Stomach (tissue), 9 donors: ENCODE data around the gene DENND4C. TPM values are rescaled to one million over a fixed set of nuclear protein-coding genes. Genes with fewer than 3 reads are reported as not detected.

Experiments used
- DNase-seq, 2 donors: peaks; one replicate each; pipeline versions ENCODE4 v3.0.0 to v3.0.0-alpha.2; 2013 to 2019
- H3K27ac ChIP-seq, 5 donors: fragments of 200-600 bp in 4 of 5; sonication (generic) in 4 of 5; one replicate each; pipeline ENCODE4 v1.5.1; 2013 to 2019; ENCODE audit warnings: mild to moderate bottlenecking in 1 of 5, moderate library complexity in 1 of 5
- H3K27me3 ChIP-seq, 3 donors: fragments of 200-600 bp; sonication (generic); one replicate each; pipeline ENCODE4 v1.5.1; 2017 to 2019; ENCODE audit warnings: mixed run types in 1 of 3
- H3K36me3 ChIP-seq, 4 donors: fragments of 200-600 bp; sonication (generic); 1 replicate in 3 of 4; 2 replicates in 1 of 4; pipeline ENCODE4 v1.5.1; 2016 to 2019
- H3K4me1 ChIP-seq, 4 donors: fragments of 200-600 bp; sonication (generic); one replicate each; pipeline ENCODE4 v1.5.1; 2016 to 2019
- H3K4me3 ChIP-seq, 4 donors: fragments of 200-600 bp; sonication (generic) in 3 of 4; one replicate each; pipeline ENCODE4 v1.5.1; 2016 to 2019; ENCODE audit warnings: mild to moderate bottlenecking in 1 of 4
- H3K9me3 ChIP-seq, 4 donors: fragments of 200-600 bp; sonication (generic); one replicate each; pipeline ENCODE4 v1.5.1; 2016 to 2019
- EP300 ChIP-seq: sonication (generic); formaldehyde crosslinking; IDR thresholded peaks from one replicate; pipeline ENCODE4 v1.6.1; 2017; ENCODE audit warnings: antibody characterized with exemption
- POLR2A ChIP-seq, 4 donors: fragments of 450-650 bp; IDR thresholded peaks; one replicate each; pipeline ENCODE4 v1.6.1; 2016; ENCODE audit warnings: antibody characterized with exemption in 4 of 4, control low read depth in 2 of 4, mild to moderate bottlenecking in 1 of 4, moderate library complexity in 1 of 4
- POLR2AphosphoS5 ChIP-seq, 3 donors: sonication (generic); formaldehyde crosslinking; IDR thresholded peaks; one replicate each; pipeline ENCODE4 v1.6.1; 2016; ENCODE audit warnings: antibody characterized with exemption in 3 of 3
- WGBS, 5 donors: extraction: QIAGEN DNeasy Blood & Tissue Kit in 3 of 5; methylation state at CpG; one replicate each; pipeline versions ENCODE4 v1.1.5 to v1.1.7; 2013 to 2018; 5-methylcytosine and 5-hydroxymethylcytosine counted together
- intact Hi-C: fragments of 100-400 bp; cut with DNase I; formaldehyde crosslinking; loops from one replicate; pipeline ENCODE4 v1.15.1; 2023; ENCODE audit warnings: low total_unique reads
- polyA plus RNA-seq, 3 donors: library from polyadenylated mRNA; stranded (reverse); fragments of 200-250 nt; gene quantifications; one replicate each; pipeline ENCODE4 v1.2.3, GENCODE V29; 2013
- total RNA-seq, 5 donors: library from RNA; depleted of rRNA; stranded (reverse); fragments of >200 nt; gene quantifications; one replicate each; pipeline versions ENCODE4 v1.1.0 to v1.2.3, GENCODE V29; 2014 to 2016
- TF ChIP-seq, protein P1 (sequence below), 7 experiments: fragments of 450-650 bp in 4 of 7; fragments of 200-600 bp in 3 of 7; sonication (generic) in 3 of 7; IDR thresholded peaks; one replicate each; pipeline ENCODE4 v1.5.1; 2016 to 2019; ENCODE audit warnings: antibody characterized with exemption in 7 of 7, control low read depth in 2 of 7, mild to moderate bottlenecking in 1 of 7
- donor health status: healthy with polysubstance abuse.
- donor health status: Bipolar disorder and iron deficiency.
- donor health status: healthy.

DENND4C gene
- total and polyA plus RNA-seq, 8 donors, result 6.3 to 226 (median 47.6) TPM

DNA sequence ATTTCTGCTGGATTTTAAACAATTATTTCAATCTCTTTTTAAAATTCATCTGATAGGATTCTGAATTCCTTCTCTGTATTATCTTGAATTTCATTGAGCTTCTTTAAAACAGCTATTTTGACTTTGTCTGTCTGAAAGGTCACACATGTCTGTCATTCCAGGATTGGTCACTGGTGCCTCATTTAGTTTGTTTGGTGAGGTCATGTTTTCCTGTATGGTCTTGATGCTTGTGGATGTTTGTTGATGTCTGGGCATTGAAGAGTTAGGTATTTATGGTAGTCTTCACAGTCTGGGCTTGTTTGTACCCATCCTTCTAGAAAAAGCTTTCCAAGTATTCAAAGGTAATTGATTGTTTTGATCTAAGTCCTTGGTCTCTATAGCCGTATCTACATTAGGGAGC lies 39.1 kb downstream of the DENND4C start:
- Histone ChIP-seq H3K9me3 (peaks cover 0 to 7% (median 0%) of the 10 kb centered on the region in 4 donors), H3K4me1 (peaks cover 11 to 35% (median 20%) of the 10 kb centered on the region in 4 donors), H3K4me3 (no peak overlapping the region), H3K27me3 (no peaks in the 10 kb centered on the region), H3K27ac (no peak overlapping the region), H3K36me3 (peaks cover 0 to 7% (median 0%) of the 10 kb centered on the region in 4 donors)
- DNase-seq, result no peak
- intact Hi-C loops, result no loop called here
- WGBS, 5 donors, result 89 to 95% (median 91%) methylated on average over 1 of the region's 1 CpG
- TF ChIP-seq EP300 (no peak), POLR2AphosphoS5 (IDR thresholded peaks at IDR 0.05) (no peak), POLR2A (IDR thresholded peaks at IDR 0.05) (no peak)
- TF ChIP-seq, protein P1, sequence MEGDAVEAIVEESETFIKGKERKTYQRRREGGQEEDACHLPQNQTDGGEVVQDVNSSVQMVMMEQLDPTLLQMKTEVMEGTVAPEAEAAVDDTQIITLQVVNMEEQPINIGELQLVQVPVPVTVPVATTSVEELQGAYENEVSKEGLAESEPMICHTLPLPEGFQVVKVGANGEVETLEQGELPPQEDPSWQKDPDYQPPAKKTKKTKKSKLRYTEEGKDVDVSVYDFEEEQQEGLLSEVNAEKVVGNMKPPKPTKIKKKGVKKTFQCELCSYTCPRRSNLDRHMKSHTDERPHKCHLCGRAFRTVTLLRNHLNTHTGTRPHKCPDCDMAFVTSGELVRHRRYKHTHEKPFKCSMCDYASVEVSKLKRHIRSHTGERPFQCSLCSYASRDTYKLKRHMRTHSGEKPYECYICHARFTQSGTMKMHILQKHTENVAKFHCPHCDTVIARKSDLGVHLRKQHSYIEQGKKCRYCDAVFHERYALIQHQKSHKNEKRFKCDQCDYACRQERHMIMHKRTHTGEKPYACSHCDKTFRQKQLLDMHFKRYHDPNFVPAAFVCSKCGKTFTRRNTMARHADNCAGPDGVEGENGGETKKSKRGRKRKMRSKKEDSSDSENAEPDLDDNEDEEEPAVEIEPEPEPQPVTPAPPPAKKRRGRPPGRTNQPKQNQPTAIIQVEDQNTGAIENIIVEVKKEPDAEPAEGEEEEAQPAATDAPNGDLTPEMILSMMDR (IDR thresholded peaks at IDR 0.05), result no peak

GRCh38 chr9:19270421-19270949 lies 40.0 kb downstream of the DENND4C start:
- intact Hi-C loops, result no loop called here

DNA sequence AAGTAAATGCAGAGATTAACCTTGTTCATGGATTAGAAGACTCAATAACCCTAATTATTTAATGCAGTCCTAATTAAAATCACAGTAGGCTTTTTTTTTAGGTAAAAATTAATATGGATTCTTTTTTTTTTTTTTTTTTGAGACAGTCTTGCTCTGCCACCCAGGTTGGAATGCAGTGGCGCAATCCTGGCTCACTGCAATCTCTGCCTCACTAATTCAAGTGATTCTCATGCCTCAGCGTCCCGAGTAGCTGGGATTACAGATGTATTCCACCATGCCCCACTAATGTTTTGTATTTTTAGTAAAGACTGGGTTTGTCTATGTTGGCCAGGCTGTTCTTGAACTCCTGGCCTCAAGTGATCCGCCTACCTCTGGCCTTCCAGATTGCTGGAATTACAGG lies 40.6 kb downstream of the DENND4C start:
- intact Hi-C loops, result no loop called here
- Histone ChIP-seq H3K27me3 (no peaks in the 10 kb centered on the region), H3K4me1 (peaks cover 11 to 36% (median 19%) of the 10 kb centered on the region in 4 donors), H3K4me3 (no peak overlapping the region), H3K36me3 (peaks cover 0 to 8% (median under 1%) of the 10 kb centered on the region in 4 donors), H3K27ac (no peak overlapping the region), H3K9me3 (peaks cover 0 to 7% (median 0%) of the 10 kb centered on the region in 4 donors)
- TF ChIP-seq, protein P1 (IDR thresholded peaks at IDR 0.05), result no peak
- TF ChIP-seq EP300, result no peak
- no peak for TF ChIP-seq POLR2A (IDR thresholded peaks at IDR 0.05)
- TF ChIP-seq POLR2AphosphoS5 (IDR thresholded peaks at IDR 0.05), result no peak
- WGBS, 5 donors, result 98 to 99% (median 98%) methylated on average over 4 of the region's 4 CpGs
- DNase-seq, result no peak

More at GRCh38 chr9:19270421-19270949, 40.0 kb downstream of the DENND4C start:
- H3K36me3 ChIP-seq, result peaks cover 0 to 7% (median 0%) of the 10 kb centered on the region in 4 donors
- no peak overlapping the region for H3K27ac ChIP-seq
- no peaks in the 10 kb centered on the region for H3K27me3 ChIP-seq
- WGBS, 5 donors, result 93 to 100% (median 97%) methylated on average over 1 of the region's 1 CpG
- no peak overlapping the region for H3K4me3 ChIP-seq
- peaks cover 11 to 30% (median 18%) of the 10 kb centered on the region in 4 donors for H3K4me1 ChIP-seq
- TF ChIP-seq, protein P1 (IDR thresholded peaks at IDR 0.05), result no peak
- TF ChIP-seq POLR2A (IDR thresholded peaks at IDR 0.05) (no peak), EP300 (no peak), POLR2AphosphoS5 (IDR thresholded peaks at IDR 0.05) (no peak)
- no peak for DNase-seq
- H3K9me3 ChIP-seq, result peaks cover 0 to 7% (median 0%) of the 10 kb centered on the region in 4 donors

DNA sequence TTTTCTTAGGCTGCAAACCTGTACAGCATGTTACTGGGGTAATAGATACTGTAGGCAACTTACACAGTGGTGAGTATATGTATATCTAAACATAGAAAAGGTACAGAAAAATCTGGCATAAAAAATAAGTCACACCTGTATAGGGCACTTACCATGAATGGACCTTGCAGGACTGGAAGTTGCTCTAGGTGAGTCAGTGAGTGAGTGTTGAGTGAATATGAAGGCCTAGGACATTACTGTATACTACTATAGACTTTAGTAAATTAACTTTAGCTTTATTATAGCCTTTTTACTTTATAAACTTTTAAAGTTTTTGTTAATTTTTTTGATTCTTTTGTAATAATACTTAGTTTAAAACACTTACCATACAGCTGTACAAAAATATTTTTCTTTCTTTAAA lies 51.3 kb downstream of the DENND4C start:
- no peaks in the 10 kb centered on the region for H3K27me3 ChIP-seq
- H3K27ac ChIP-seq, result no peak overlapping the region
- no peak for DNase-seq
- H3K4me3 ChIP-seq, result no peak overlapping the region
- intact Hi-C loops, result no loop called here
- no peaks in the 10 kb centered on the region for H3K9me3 ChIP-seq
- peaks cover 10 to 56% (median 30%) of the 10 kb centered on the region in 4 donors for H3K4me1 ChIP-seq
- H3K36me3 ChIP-seq, result peaks cover 0 to 9% (median under 1%) of the 10 kb centered on the region in 4 donors
- TF ChIP-seq POLR2A (IDR thresholded peaks at IDR 0.05) (no peak), POLR2AphosphoS5 (IDR thresholded peaks at IDR 0.05) (no peak), EP300 (no peak)
- TF ChIP-seq, protein P1 (IDR thresholded peaks at IDR 0.05), result no peak
